Cardiac muscle cell (in vitro differentiated cells and primary cell): ENCODE data around the gene PRPF31. TPM values are rescaled to one million over a fixed set of nuclear protein-coding genes. Genes with fewer than 3 reads are reported as not detected.
A peak's percentile ranks its signal among the peaks of the same experiment; 100 is the strongest.

ENCODE experiments used
- DNase-seq, 2 donors: peaks; one replicate each; pipeline versions ENCODE4 v3.0.0 to v3.0.0-alpha.2; 2010 to 2017; ENCODE audit warnings: low read depth in 1 of 2, low spot score in 1 of 2
- H3K27ac ChIP-seq: fragments of 200-600 bp; sonication (generic); 2 replicates; pipeline ENCODE4 v1.5.1; 2016
- H3K27me3 ChIP-seq: fragments of 200-600 bp; sonication (generic); 2 replicates; pipeline ENCODE4 v1.6.0; 2016; ENCODE audit warnings: control low read depth
- H3K36me3 ChIP-seq: fragments of 200-600 bp; sonication (generic); 2 replicates; pipeline ENCODE4 v1.5.1; 2016; ENCODE audit warnings: control low read depth
- H3K4me1 ChIP-seq: fragments of 200-600 bp; sonication (generic); 2 replicates; pipeline ENCODE4 v1.8.1; 2017; ENCODE audit warnings: low read depth, mild to moderate bottlenecking, mixed run types
- H3K4me3 ChIP-seq: fragments of 200-600 bp; sonication (generic); 2 replicates; pipeline ENCODE4 v1.5.1; 2016; ENCODE audit warnings: mild to moderate bottlenecking
- H3K9me3 ChIP-seq: fragments of 200-600 bp; sonication (generic); 2 replicates; pipeline ENCODE4 v1.5.1; 2017; ENCODE audit warnings: low read depth, mild to moderate bottlenecking, control low read depth
- polyA plus RNA-seq: library from polyadenylated mRNA; unstranded; fragments of >200 nt; fragmentation: Nextera tagmentation; extraction: Ambion mirVana; gene quantifications from 2 replicates; pipeline ENCODE4 v1.2.1, GENCODE V29; 2016
- total RNA-seq: library from RNA; depleted of rRNA; stranded (reverse); fragments of >200 nt; gene quantifications from 2 replicates; pipeline ENCODE4 v1.2.3, GENCODE V29; 2016
- TF ChIP-seq, protein P1 (sequence below): IDR thresholded peaks from 2 replicates; pipeline ENCODE4 v1.5.1; 2012; ENCODE audit warnings: low read depth, mild to moderate bottlenecking, low read length

PRPF31 gene
- total and polyA plus RNA-seq, 2 experiments from 2014 or later: 73.9 to 113 TPM

DNA sequence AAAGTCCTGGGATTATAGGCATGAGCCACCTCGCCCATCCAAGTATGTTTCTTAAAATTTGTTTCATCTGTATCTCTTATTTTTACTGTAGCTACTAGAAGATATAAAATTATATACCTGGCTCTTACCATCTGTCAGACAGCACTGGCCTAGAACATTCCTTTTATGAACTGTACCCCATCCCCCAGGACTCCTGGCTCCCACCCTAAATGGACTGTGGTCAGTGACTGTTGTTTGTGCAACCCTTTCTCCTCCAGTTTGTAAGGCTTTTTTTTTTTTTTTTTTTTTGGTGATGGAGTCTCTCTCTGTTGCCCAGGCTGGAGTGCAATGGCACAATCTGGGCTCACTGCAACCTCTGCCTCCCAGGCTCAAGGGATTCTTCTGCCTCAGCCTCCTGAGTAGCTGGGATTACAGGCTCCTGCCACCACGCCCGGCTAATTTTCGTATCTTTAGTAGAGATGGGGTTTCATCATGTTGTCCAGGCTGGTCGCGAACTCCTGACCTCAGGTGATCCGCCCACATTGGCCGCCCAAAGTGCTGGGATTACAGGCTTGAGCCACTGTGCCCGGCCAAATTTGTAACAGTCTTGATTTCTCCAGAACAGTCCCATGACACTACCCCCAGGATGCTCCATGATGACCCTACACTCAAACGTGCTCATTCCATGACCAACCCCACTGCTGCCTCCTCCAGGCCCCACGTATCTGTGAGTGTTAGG is 10.4 kb upstream of the PRPF31 start:
- peaks cover 20% of the 10 kb centered on the region for H3K36me3 ChIP-seq
- no peaks in the 10 kb centered on the region for H3K27me3 ChIP-seq
- H3K4me1 ChIP-seq: no peaks in the 10 kb centered on the region
- no peak overlapping the region for H3K27ac ChIP-seq
- DNase-seq: peak in 1 of 2 donors; percentile 9
- no peaks in the 10 kb centered on the region for H3K9me3 ChIP-seq
- no peak overlapping the region for H3K4me3 ChIP-seq
- TF ChIP-seq, protein P1, sequence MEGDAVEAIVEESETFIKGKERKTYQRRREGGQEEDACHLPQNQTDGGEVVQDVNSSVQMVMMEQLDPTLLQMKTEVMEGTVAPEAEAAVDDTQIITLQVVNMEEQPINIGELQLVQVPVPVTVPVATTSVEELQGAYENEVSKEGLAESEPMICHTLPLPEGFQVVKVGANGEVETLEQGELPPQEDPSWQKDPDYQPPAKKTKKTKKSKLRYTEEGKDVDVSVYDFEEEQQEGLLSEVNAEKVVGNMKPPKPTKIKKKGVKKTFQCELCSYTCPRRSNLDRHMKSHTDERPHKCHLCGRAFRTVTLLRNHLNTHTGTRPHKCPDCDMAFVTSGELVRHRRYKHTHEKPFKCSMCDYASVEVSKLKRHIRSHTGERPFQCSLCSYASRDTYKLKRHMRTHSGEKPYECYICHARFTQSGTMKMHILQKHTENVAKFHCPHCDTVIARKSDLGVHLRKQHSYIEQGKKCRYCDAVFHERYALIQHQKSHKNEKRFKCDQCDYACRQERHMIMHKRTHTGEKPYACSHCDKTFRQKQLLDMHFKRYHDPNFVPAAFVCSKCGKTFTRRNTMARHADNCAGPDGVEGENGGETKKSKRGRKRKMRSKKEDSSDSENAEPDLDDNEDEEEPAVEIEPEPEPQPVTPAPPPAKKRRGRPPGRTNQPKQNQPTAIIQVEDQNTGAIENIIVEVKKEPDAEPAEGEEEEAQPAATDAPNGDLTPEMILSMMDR: no peak

DNA sequence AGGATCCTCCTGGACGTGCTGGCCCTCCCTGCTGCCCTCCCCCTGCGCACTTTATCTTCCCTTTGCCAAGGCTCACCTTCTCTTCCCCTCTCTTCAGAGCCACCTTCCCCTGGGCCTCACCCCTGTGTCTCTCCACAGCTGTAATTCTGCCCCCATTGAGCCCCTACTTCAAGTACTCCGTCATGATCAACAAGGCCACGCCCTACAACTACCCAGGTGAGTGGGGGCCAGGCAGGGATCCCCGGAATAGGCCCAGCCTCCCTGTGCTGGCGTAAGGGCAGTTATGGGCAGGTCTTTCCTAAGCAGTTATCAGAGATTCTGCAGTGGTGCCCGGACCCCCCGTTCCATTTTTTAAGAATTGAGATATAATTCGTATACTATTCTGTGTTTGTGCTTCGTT is 9.8 kb upstream of the PRPF31 start:
- no peaks in the 10 kb centered on the region for H3K9me3 ChIP-seq
- no peaks in the 10 kb centered on the region for H3K27me3 ChIP-seq
- TF ChIP-seq, protein P1: no peak
- DNase-seq: no peak
- H3K27ac ChIP-seq: no peak overlapping the region
- H3K4me1 ChIP-seq: no peaks in the 10 kb centered on the region
- peaks cover 24% of the 10 kb centered on the region for H3K36me3 ChIP-seq
- H3K4me3 ChIP-seq: no peak overlapping the region

DNA sequence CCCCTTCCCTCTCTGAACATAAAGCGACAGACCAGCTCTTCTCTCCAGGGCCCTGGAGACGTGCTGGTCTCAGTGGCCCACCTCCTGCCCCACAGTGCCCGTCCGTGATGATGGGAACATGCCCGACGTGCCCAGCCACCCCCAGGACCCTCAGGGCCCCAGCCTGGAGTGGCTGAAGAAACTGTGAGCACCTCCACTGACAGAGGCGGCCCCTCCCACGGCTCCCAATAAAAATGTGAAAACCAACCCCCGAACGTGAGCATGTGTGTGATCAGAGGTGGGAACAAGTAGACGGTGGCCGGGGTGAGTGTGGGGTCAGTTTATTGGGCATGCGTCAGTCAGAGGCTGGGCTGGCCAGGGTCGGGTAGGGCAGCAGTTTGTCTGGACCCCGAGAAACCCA is 8.8 kb upstream of the PRPF31 start:
- DNase-seq: no peak
- H3K9me3 ChIP-seq: no peaks in the 10 kb centered on the region
- H3K36me3 ChIP-seq: peaks cover 27% of the 10 kb centered on the region
- TF ChIP-seq, protein P1: no peak
- no peak overlapping the region for H3K27ac ChIP-seq
- no peak overlapping the region for H3K4me3 ChIP-seq
- H3K27me3 ChIP-seq: no peaks in the 10 kb centered on the region
- H3K4me1 ChIP-seq: no peaks in the 10 kb centered on the region

DNA sequence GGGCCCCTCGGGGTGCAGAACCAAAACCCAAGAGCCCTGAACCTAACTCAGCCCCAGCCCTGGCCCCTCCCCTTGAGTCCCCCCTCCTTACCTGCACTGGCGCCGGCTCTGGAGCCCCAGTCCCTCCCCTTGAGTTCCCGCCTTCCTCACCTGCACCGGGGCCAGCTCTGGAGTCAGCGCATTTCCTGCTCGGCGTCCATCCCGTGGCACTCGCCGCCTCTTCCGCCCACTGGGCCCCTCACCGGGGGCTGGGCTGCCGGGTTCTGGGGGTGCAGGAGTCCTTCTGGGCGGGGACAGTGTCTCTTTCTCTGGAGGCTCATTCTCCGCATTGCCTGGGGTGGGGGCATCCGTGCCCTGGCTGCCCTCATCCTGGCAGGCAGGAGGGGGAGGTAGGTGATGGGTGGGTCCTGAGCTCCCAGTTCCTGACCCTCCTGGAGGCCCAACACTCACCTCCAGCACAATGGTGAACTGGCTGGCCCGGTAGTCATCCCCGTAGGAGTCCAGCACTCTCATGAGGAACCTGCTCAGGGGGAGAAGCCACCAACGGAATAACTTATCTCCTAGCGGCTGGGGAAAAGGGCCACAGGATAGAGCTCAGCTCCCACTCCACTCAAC is 7.6 kb upstream of the PRPF31 start:
- H3K4me3 ChIP-seq: no peak overlapping the region
- no peak overlapping the region for H3K27ac ChIP-seq
- H3K4me1 ChIP-seq: no peaks in the 10 kb centered on the region
- peaks cover 27% of the 10 kb centered on the region for H3K36me3 ChIP-seq
- TF ChIP-seq, protein P1: no peak
- H3K27me3 ChIP-seq: no peaks in the 10 kb centered on the region
- H3K9me3 ChIP-seq: no peaks in the 10 kb centered on the region
- no peak for DNase-seq

DNA sequence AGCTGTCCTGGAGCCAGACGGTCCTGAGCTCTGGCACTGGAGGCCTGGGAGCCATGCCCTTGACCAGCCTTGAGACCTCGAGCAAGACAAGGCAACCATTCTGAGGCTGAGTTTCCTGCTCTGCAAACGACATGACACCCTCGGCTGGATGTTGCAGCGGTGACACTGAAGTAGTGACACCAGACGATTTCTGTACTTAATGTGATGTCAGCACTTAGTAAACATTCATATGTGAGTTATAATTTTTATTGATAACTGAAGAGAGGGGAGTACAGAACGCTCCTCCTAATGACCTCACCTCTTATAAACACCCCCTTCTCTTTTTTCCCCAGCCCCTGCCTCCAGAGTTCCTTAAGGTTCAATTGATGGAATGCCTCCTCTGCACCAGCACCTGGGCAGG is 7.1 kb upstream of the PRPF31 start:
- H3K4me3 ChIP-seq: no peak overlapping the region
- no peak overlapping the region for H3K27ac ChIP-seq
- TF ChIP-seq, protein P1: no peak
- H3K4me1 ChIP-seq: no peaks in the 10 kb centered on the region
- peaks cover 27% of the 10 kb centered on the region for H3K36me3 ChIP-seq
- H3K9me3 ChIP-seq: no peaks in the 10 kb centered on the region
- H3K27me3 ChIP-seq: no peaks in the 10 kb centered on the region
- no peak for DNase-seq
